ENCODE measurements around the gene COL24A1.

DNA sequence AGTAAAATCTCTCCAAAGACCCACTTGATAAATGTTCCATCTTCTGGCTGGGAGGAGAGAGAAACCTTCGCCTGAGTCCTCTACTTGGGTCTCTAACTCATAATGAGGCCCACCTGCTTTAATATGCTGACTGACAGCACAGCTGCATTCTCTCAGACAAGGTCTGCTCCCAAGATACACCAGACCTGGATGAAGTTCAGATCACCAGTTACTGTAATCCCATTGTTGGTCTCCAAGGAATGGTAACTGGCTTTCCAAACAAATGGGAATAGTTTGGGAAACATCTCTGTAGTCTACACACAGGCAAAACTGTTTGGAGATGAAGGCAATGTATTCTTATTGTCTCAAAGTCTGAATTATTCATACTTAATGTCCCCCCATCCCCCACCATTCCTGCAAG lies 27.9 kb upstream of the COL24A1 start:
- TF ChIP-seq, protein P1, sequence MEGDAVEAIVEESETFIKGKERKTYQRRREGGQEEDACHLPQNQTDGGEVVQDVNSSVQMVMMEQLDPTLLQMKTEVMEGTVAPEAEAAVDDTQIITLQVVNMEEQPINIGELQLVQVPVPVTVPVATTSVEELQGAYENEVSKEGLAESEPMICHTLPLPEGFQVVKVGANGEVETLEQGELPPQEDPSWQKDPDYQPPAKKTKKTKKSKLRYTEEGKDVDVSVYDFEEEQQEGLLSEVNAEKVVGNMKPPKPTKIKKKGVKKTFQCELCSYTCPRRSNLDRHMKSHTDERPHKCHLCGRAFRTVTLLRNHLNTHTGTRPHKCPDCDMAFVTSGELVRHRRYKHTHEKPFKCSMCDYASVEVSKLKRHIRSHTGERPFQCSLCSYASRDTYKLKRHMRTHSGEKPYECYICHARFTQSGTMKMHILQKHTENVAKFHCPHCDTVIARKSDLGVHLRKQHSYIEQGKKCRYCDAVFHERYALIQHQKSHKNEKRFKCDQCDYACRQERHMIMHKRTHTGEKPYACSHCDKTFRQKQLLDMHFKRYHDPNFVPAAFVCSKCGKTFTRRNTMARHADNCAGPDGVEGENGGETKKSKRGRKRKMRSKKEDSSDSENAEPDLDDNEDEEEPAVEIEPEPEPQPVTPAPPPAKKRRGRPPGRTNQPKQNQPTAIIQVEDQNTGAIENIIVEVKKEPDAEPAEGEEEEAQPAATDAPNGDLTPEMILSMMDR (IDR thresholded peaks at IDR 0.05), result no peak
- no peak for TF ChIP-seq EP300 (IDR thresholded peaks at IDR 0.05)
